A172 (cell line): ENCODE measurements around the gene AGA. TPM values are rescaled to one million over a fixed set of nuclear protein-coding genes. Genes with fewer than 3 reads are reported as not detected.

Experiments used
- DNase-seq: peaks from one replicate; pipeline ENCODE4 v3.0.0-alpha.2; 2015; ENCODE audit warnings: low spot score
- total RNA-seq: library from RNA; depleted of rRNA; stranded (reverse); fragments of >200 nt; shearing (Covaris generic); gene quantifications from 2 replicates; pipeline ENCODE4 v1.2.3, GENCODE V29; 2014; rRNA removed

Gene AGA
- total RNA-seq, 1 experiment from 2014 or later: 43.0 TPM

GRCh38 chr4:177391287-177391686, 51.0 kb downstream of the AGA start:
- no peak for DNase-seq

DNA sequence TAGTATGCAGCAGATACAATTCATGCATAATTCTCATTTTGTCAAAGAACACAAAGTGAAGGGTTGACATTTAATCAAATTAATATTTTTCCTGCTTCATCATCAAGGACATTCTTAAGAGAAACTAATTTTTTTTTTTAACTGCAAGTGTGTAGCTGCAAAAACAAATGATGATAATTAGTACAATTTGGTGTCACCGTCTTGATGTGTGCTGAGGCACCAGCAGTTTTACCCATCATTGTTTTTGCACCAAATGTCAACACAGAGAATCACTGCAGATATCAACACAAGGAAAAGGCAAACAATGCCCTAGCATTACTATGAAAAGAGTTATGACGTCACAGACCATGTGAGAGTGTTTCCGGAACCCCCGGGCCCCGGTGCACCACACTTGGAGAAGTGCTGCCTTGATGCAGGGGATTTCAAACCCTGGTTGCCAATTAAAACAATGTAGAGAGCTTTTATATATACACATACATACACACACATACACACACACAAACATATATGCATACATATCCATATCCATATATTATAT, 55.9 kb downstream of the AGA start:
- no peak for DNase-seq

- no peak for DNase-seq
Measured at GRCh38 chr4:177385576-177386277, 56.5 kb downstream of the AGA start.

DNA sequence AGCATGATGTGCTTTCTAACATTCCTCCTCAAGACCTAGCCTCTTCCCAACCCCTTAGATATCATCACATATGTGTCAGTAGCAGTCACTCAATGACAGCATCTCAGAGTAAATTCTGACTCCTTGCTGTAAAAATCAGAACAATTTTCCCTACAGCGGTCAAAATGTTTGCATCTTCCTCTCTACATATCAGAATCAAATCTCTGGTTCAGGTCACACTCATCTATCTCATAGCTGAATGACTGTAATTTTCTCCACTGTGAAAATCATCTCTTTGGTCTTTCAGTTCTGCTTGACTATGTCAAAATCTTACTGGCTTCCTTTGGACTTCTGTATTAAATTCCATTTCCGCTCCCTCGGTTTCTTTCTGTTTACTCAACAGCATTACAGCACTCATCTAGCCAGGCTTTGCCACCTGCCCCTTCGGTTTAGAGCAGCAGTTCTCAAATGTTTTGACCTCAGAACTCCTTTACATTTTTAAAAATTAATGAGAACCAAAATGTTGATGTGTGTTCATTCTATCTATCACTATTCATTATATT, 57.3 kb downstream of the AGA start:
- no peak for DNase-seq

DNA sequence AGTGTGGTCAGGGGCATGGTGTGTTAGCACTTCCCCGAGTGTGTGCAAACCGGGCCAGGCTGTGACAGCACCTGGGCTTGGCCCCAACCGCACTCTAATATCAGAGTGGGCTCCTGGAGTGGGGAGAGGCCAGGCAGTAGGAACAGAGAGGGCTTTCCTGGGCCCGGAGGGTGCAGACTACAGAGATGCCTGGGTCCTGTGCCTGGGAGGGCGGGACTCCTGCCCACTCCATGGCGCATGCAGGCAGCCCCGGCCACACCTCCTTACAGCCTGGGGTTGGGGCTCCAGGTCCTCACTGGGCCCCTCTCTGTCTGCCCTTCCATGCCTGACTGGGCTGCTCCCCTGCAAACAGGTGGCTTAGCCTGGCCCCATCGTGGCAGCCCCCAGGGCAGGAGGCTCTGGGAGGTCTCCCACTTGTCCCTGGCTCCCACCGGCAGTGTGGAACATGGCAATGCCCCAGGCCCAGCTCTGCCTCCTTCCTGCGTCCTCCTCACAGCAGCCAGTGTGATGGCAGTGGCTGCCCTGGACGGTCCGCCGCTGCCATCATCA, 60.4 kb downstream of the AGA start:
- no peak for DNase-seq

Other genes starting within 250 kb of the AGA start
- 17.5 and 21.8 TPM in 2 replicates for gene NEIL3, start 132.6 kb downstream of the AGA start, total RNA-seq